ENCODE data around the gene DARS1.

- TF ChIP-seq POLR2A (IDR thresholded peaks at IDR 0.05; ENCODE audit: low read depth, low read length) (no peak), POLR2AphosphoS5 (IDR thresholded peaks at IDR 0.05; ENCODE audit: low read depth, low read length) (no peak), TAF1 (IDR thresholded peaks at IDR 0.05; ENCODE audit: borderline replicate concordance, low read depth, low read length) (no peak)
Measured at GRCh38 chr2:136001131-136001530, 15.7 kb upstream of the DARS1 start.
